ENCODE results near the gene CNTNAP2. TPM values are rescaled to one million over a fixed set of nuclear protein-coding genes. Genes with fewer than 3 reads are reported as not detected.

CNTNAP2 gene
- total RNA-seq, 1 donor from 2014 or later: 0.59 TPM

DNA sequence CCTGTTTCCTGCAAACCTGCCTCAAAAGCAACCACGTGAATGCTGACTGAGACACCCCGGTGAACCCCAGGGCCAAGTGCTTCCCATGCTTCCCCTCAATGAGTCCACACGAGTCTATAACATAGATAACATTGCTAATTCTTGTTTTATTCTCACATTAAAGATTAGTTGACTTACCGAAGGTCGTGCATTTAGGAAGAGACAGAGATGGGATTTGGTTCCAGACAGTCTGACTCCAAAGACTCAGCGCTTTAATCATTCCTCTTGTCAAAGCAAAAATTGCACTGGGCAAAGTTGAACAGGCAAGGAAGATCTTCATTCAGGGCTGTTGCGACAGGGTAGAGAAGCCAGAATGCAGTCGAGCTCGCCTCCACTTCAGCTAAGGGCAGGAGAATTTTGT lies 2038.4 kb downstream of the CNTNAP2 start:
- no peaks in the 10 kb centered on the region for H3K36me3 ChIP-seq
- no peaks in the 10 kb centered on the region for H3K9me3 ChIP-seq
- TF ChIP-seq, protein P1, sequence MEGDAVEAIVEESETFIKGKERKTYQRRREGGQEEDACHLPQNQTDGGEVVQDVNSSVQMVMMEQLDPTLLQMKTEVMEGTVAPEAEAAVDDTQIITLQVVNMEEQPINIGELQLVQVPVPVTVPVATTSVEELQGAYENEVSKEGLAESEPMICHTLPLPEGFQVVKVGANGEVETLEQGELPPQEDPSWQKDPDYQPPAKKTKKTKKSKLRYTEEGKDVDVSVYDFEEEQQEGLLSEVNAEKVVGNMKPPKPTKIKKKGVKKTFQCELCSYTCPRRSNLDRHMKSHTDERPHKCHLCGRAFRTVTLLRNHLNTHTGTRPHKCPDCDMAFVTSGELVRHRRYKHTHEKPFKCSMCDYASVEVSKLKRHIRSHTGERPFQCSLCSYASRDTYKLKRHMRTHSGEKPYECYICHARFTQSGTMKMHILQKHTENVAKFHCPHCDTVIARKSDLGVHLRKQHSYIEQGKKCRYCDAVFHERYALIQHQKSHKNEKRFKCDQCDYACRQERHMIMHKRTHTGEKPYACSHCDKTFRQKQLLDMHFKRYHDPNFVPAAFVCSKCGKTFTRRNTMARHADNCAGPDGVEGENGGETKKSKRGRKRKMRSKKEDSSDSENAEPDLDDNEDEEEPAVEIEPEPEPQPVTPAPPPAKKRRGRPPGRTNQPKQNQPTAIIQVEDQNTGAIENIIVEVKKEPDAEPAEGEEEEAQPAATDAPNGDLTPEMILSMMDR (IDR thresholded peaks at IDR 0.05): no peak
- H3K4me1 ChIP-seq: peaks cover 4% of the 10 kb centered on the region
- H3K27me3 ChIP-seq (ENCODE audit: low read depth): no peaks in the 10 kb centered on the region
- DNase-seq (no peak), ATAC-seq (no peak)
- H3K27ac ChIP-seq: no peak overlapping the region
- H3K4me3 ChIP-seq: no peak overlapping the region
- intact Hi-C loops (cut with DNase I): no loop called here

DNA sequence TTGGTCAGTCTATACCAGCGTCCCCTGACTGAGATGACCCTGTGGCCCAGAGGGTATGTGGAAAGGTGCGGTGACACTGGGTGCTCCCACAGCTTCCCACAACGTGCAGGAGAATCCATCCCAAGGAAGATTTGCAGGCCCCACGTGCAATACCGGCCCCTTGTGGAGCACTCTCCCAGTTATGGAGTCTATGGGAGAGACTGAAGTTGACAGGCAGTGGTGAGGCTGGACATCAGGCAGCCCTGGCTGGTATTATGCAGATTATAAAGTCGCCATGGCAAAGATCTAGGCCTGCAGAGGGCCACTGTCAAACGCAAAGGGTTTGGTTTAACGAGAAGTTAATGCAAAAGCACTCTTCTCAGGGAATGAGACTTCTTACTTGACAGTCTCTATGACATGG lies 2039.2 kb downstream of the CNTNAP2 start:
- H3K27ac ChIP-seq: no peak overlapping the region
- no peaks in the 10 kb centered on the region for H3K36me3 ChIP-seq
- TF ChIP-seq, protein P1 (IDR thresholded peaks at IDR 0.05): no peak
- H3K4me3 ChIP-seq: no peak overlapping the region
- intact Hi-C loops (cut with DNase I): no loop called here
- DNase-seq: no peak
- no peaks in the 10 kb centered on the region for H3K9me3 ChIP-seq
- no peaks in the 10 kb centered on the region for H3K27me3 ChIP-seq (ENCODE audit: low read depth)
- no peak for ATAC-seq
- H3K4me1 ChIP-seq: peaks cover 4% of the 10 kb centered on the region

GRCh38 chr7:148156233-148156632 lies 2039.6 kb downstream of the CNTNAP2 start:
- H3K36me3 ChIP-seq: no peaks in the 10 kb centered on the region
- TF ChIP-seq, protein P1 (IDR thresholded peaks at IDR 0.05): no peak
- no peak overlapping the region for H3K27ac ChIP-seq
- intact Hi-C loops (cut with DNase I): no loop called here
- no peaks in the 10 kb centered on the region for H3K9me3 ChIP-seq
- no peaks in the 10 kb centered on the region for H3K27me3 ChIP-seq (ENCODE audit: low read depth)
- H3K4me3 ChIP-seq: no peak overlapping the region
- H3K4me1 ChIP-seq: peaks cover 4% of the 10 kb centered on the region
- no peak for DNase-seq
- ATAC-seq: no peak

GRCh38 chr7:148159331-148159730 lies 2042.7 kb downstream of the CNTNAP2 start:
- TF ChIP-seq, protein P1 (IDR thresholded peaks at IDR 0.05): no peak
- Histone ChIP-seq H3K9me3 (no peaks in the 10 kb centered on the region), H3K4me3 (no peak overlapping the region), H3K36me3 (no peaks in the 10 kb centered on the region), H3K27me3 (ENCODE audit: low read depth) (no peaks in the 10 kb centered on the region), H3K4me1 (no peaks in the 10 kb centered on the region), H3K27ac (no peak overlapping the region)
- ATAC-seq (no peak), DNase-seq (no peak)
- intact Hi-C loops (cut with DNase I): no loop called here

GRCh38 chr7:148161776-148162175 lies 2045.2 kb downstream of the CNTNAP2 start:
- intact Hi-C loops (cut with DNase I): no loop called here
- H3K4me3 ChIP-seq: no peak overlapping the region
- DNase-seq (no peak), ATAC-seq (no peak)
- no peaks in the 10 kb centered on the region for H3K36me3 ChIP-seq
- TF ChIP-seq, protein P1 (IDR thresholded peaks at IDR 0.05): no peak
- H3K9me3 ChIP-seq: no peaks in the 10 kb centered on the region
- no peaks in the 10 kb centered on the region for H3K27me3 ChIP-seq (ENCODE audit: low read depth)
- H3K27ac ChIP-seq: no peak overlapping the region
- no peaks in the 10 kb centered on the region for H3K4me1 ChIP-seq

GRCh38 chr7:148162808-148163207 lies 2046.2 kb downstream of the CNTNAP2 start:
- no peaks in the 10 kb centered on the region for H3K4me1 ChIP-seq
- no peaks in the 10 kb centered on the region for H3K27me3 ChIP-seq (ENCODE audit: low read depth)
- intact Hi-C loops (cut with DNase I): no loop called here
- DNase-seq (no peak), ATAC-seq (no peak)
- H3K36me3 ChIP-seq: no peaks in the 10 kb centered on the region
- H3K4me3 ChIP-seq: no peak overlapping the region
- H3K9me3 ChIP-seq: no peaks in the 10 kb centered on the region
- H3K27ac ChIP-seq: no peak overlapping the region
- TF ChIP-seq, protein P1 (IDR thresholded peaks at IDR 0.05): no peak

Measured in lower lobe of right lung (tissue), 2 donors.